NCI-H526 (cell line): ENCODE results near the gene DHRS9.
"Not testable (repeated sequence)": the region's sequence is repeated elsewhere in the genome, so short reads cannot be mapped to it uniquely, and the experiment has no call there.

Experiments used
- DNase-seq, 2 experiments: peaks; one replicate each; lab custom pipeline; 2025; lab: John Stamatoyannopoulos, UW

Gene DHRS9

GRCh38 chr2:169095621-169096105 lies 26.3 kb downstream of the DHRS9 start:
- DNase-seq, result no peak

DNA sequence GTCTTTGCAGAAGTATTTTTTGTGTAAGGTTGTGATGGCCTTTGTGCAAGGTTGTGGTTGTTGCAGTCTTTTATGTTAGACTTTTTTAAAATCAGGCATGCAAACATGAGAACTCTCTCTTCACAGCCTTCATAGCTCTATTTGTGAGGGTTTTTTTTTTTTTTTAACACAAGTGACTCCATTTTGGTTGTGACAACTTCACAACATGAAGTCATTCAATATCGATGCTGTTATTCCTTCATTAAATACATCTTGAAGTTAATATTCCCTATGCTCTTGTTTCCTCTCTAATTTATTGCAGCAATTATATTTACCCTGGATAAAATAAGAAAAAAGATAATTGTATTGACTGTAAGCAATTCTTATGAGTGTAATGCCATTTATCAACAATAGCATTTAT lies 35.5 kb downstream of the DHRS9 start:
- no peak for DNase-seq

DNA sequence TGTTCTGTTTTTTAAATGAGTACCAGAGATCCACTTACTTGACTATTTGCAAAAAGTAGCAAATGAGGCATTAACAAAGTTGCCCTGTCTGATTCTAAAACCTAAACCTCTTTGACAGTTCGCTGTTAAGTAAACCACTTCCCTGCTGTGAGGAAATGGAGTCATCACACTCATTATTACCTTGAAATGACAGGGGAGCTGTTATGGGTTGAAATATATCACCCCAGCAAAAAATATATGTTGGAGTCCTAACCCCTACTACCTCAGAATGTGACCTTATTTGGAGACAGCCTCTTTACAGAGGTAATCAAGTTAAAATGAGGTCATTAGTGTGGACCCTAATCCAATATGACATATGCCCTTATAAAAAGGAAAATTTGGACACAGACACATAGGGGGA lies 36.1 kb downstream of the DHRS9 start:
- no peak for DNase-seq

DNA sequence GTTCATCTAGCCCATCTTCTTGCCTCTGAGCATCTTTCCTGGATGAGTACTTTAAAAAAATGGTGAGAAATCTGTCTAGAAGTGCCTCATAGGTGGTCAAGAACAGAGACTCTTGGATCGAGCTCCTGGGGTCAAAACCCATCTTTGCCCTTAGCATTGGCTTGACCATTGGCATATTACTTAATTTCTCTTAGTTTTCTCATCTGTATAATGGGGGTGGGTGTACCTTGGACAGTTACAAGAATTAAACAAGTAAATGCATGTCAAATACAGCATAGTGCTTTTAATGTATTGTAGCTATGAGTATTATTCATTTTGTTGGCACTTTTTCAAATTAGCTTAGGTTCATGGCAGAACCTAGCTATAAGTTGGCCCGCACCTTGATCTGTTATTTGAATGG lies 36.8 kb downstream of the DHRS9 start:
- no peak for DNase-seq

GRCh38 chr2:169106563-169107545 lies 37.5 kb downstream of the DHRS9 start:
- DNase-seq, result no peak

GRCh38 chr2:169107645-169108044 lies 38.3 kb downstream of the DHRS9 start:
- no peak for DNase-seq

GRCh38 chr2:169108099-169108884 lies 38.9 kb downstream of the DHRS9 start:
- no peak for DNase-seq

DNA sequence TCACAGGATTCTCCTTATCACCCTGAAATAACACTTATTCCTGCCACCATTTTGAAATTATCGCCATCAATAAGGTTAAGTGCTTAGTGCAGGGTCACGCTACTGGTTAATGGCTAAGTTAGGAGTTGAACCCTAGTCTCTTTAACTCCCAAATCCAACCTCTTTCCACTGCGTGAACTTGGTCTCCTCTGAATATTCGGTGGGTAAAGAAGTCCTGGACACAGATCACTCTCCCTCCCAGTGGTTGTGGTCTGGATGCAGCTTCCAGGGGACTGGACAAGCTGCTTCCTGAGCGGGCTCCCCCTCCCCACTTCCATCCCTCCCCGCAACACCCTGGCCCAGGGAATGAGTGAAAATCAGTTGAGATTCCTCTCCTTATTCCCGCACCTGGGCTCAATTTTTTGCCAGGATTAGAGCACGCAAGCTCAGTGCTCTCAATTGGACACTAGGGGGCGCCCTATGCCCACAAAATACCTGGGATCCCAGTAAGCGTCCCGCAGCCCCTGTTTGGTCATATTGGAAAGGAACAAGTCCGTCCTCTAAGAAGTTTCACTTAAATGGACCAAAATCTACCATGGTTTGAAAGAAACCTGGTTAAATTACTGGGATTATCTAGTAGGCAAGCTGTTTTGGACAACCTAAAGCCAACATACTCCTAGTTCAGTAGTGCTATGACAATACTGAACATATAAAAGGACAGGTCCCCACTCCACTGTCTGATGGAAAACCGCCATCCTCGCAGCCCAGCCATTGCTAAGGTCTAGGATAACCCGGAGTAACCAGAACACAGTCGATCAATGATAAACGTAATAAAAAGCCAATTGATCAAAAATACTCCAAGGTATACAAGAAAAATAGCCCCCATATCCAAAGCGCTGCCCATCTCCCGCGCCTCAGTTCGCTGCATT lies 40.4 kb downstream of the DHRS9 start:
- peak; percentile 49 to 87 for DNase-seq

GRCh38 chr2:169110419-169110818 lies 41.1 kb downstream of the DHRS9 start:
- DNase-seq, result no peak

DNA sequence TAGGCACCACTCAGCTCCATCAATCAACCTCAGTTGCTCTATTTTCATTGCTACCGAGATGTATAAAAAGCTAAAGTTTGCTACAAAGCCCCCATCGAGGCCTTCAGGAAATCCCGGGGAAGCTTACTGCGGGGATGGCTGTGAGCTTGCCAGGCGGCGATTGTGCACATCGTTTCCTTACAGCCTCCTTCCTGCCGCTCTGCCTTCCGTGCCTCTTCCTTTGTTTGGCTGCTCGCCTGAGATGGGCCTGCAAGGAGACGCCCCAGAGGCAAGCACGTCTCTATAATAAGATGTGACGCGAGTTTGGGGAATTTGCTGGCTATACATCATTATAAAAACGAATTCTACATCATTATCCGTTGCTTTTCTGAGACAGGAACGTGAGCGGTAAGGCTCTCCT lies 41.6 kb downstream of the DHRS9 start:
- DNase-seq, result no peak

DNA sequence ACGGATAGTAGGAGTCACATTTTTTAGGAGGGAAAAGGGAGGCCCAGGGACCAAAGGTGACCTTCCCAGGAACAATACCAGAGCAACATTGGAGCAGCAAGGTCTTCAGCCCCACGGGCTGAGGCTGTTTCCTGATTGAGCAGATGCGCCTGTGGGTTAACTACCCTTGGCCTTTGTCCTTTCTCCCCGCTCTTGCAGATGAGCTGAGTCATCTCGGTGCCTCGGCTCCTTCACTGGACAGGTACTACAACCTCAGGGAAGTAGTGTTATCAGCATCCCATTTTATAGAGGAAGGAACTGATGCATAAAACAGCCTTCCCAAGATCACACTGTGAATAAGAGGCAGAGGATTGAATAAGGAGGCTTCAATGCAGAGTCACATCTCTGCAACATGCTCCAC lies 43.5 kb downstream of the DHRS9 start:
- no peak for DNase-seq

- DNase-seq, result no peak
Observed at GRCh38 chr2:169114056-169114455, 44.7 kb downstream of the DHRS9 start.

- DNase-seq, result no peak
Observed at GRCh38 chr2:169116327-169116726, 47.0 kb downstream of the DHRS9 start.

DNA sequence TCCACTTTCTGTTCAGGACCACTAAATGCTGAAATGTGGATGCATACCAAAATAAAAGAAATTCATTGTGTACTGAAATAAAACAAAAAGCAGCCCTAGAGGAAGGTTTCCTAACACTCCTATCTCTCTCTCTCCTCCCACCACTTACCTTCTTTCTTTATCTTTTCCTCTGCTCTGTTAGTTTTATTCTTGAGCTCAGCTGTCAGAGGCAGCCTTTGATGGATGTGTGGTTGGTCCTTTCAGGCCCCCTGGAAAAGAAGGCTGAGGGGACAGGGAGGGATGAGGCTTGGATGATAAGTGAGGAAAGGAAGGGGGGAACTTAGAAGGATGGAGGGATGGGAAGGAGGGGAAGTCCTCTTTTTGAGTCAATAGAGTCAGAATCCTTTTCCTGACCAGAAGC lies 47.6 kb downstream of the DHRS9 start:
- DNase-seq, result no peak

GRCh38 chr2:169118060-169118459 lies 48.7 kb downstream of the DHRS9 start:
- DNase-seq, result no peak

DNA sequence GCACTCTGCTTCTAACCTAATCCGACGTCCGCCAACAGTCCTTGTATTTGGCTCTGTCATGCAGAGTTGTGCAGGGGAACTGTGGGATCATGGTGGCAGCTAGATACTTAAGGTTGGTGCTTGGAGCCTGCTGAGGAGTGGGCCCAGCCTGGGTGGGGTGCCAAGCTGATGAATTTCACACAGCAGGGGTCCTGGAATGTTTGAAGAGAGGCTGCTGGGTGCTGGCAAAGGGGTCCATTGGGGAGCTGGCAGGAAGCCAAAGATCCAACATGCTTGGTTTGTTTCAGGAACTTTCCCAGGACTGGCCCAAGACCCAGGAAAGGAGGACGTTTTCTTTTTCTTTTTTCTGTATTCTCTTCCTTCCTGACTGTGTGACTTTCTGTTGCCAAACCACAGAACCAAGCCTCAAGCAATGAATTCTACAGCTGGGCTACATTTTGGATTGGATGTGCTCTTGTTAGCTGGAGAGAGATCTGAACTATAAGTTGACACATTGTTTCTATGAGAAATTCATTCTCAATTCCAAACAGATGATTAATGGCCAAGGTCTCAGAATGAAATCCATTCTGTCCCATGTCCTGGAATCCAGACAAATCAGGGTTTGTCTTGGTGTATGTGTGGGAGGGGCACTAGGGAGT lies 49.9 kb downstream of the DHRS9 start:
- DNase-seq, result no peak

DNA sequence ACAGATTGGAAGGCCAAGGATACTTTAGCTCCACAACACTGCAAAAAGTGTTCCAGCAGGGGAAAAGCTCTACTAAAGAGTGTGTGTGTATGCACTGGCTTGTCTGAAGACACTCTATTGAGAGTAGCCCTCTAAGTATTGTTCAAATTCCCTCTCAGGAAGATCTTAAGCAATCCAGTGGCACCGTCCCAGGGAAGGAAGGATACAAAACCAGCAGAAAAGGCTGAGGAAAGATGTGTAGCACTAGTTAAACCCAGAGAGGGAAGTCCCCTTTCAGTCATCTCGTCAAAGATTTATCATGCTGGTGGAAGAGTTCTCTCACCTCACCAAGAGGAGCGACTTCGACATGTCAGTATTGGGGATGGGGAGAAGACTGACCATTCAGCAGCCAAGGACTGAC lies 50.5 kb downstream of the DHRS9 start:
- DNase-seq, result no peak

GRCh38 chr2:169129703-169130243 lies 60.4 kb downstream of the DHRS9 start:
- DNase-seq, result no peak

- peak; percentile 22 to 59 for DNase-seq
Observed at GRCh38 chr2:169131587-169132512, 62.5 kb downstream of the DHRS9 start.

- not testable (repeated sequence) for DNase-seq
Observed at GRCh38 chr2:169134272-169134671, 64.9 kb downstream of the DHRS9 start.
